Sigmoid colon (tissue), 3 donors: ENCODE results near the gene PTPRD.
"Not testable (repeated sequence)": the region's sequence is repeated elsewhere in the genome, so short reads cannot be mapped to it uniquely, and the experiment has no call there.

ENCODE experiments used
- CTCF ChIP-seq, 4 experiments: fragments of 450-650 bp in 3 of 4; fragments of 200-600 bp in 1 of 4; IDR thresholded peaks; one replicate each; pipeline ENCODE4 v1.5.1; 2016 to 2019; ENCODE audit warnings: antibody characterized with exemption in 4 of 4, mild to moderate bottlenecking in 3 of 4, moderate library complexity in 2 of 4
- POLR2A ChIP-seq, 2 donors: fragments of 450-650 bp; IDR thresholded peaks; one replicate each; pipeline ENCODE4 v1.6.1; 2016; ENCODE audit warnings: antibody characterized with exemption in 2 of 2, mild to moderate bottlenecking in 2 of 2, moderate library complexity in 2 of 2

- not testable (repeated sequence) for TF ChIP-seq CTCF, POLR2A (IDR thresholded peaks at IDR 0.05)
Measured at GRCh38 chr9:8920478-8921183, 1692.2 kb downstream of the PTPRD start.
